HCT116 (cell line): ENCODE results near the gene ADCY1. TPM values are rescaled to one million over a fixed set of nuclear protein-coding genes. Genes with fewer than 3 reads are reported as not detected.

ENCODE experiments used
- ATAC-seq: fragments of 200-7000 bp; cut with Tn5 transposase; 2 replicates; pipeline ENCODE4 v1.9.1; 2020; ENCODE audit warnings: mild to moderate bottlenecking, moderate library complexity
- BruUV-seq: library from RNA; stranded (reverse); fragments of 400-500 nt; replicated peaks from 2 replicates; lab custom pipeline; 2021; lab: Mats Ljungman, UMichigan
- CTCF ChIA-PET: fragments of 300-600 bp; sonication (Branson Sonifier 250); formaldehyde crosslinking; loops from one replicate; lab custom pipeline; 2021; ENCODE audit warnings: antibody characterized with exemption; lab: Charles Lee
- POLR2A ChIA-PET: fragments of 300-600, 350-600 bp; sonication (Branson Sonifier 250); formaldehyde crosslinking; loops from one replicate; lab custom pipeline; 2021; ENCODE audit warnings: antibody characterized with exemption; lab: Charles Lee
- RAD21 ChIA-PET, 2 experiments: fragments of 300-600 bp; sonication (Branson Sonifier 250); formaldehyde crosslinking; loops; one replicate each; lab custom pipeline; 2023; ENCODE audit warnings: low total read pairs in 2 of 2; ENCODE audit not compliant: uncharacterized antibody in 2 of 2, unreplicated experiment in 2 of 2, low non-redundant PET in 1 of 2; lab: Charles Lee
- DNase-seq: peaks from one replicate; pipeline ENCODE4 v3.0.0-alpha.2; 2010; ENCODE audit warnings: low read depth, low spot score
- H2AFZ ChIP-seq: fragments of 200-600 bp; shearing (Covaris generic), sonication (generic); 2 replicates; pipeline ENCODE4 v1.6.1; 2017; ENCODE audit warnings: low read depth, mixed run types, mixed read lengths, antibody characterized with exemption, low read length; ENCODE audit not compliant: poor library complexity, severe bottlenecking
- H3K27ac ChIP-seq: 2 replicates; pipeline ENCODE4 v1.5.1; 2012; ENCODE audit warnings: low read depth, low read length
- H3K27me3 ChIP-seq: fragments of 200-600 bp; sonication (generic); 2 replicates; pipeline ENCODE4 v1.6.1; 2016; ENCODE audit warnings: mixed run types, low read length, mixed read lengths; ENCODE audit not compliant: insufficient read depth
- H3K36me3 ChIP-seq, 2 experiments: fragments of 200-500 bp in 1 of 2; fragments of 200-600 bp in 1 of 2; sonication (Bioruptor generic) in 1 of 2; sonication (generic) in 1 of 2; 2 replicates each; pipeline versions ENCODE4 v1.5.1 to v1.6.1; 2014 to 2016; ENCODE audit warnings: low read length in 2 of 2, inconsistent platforms in 1 of 2, mixed read lengths in 1 of 2, mixed run types in 1 of 2; ENCODE audit not compliant: insufficient read depth in 2 of 2, control insufficient read depth in 1 of 2
- H3K4me1 ChIP-seq, 2 experiments: fragments of 200-600 bp in 1 of 2; sonication (generic) in 1 of 2; 2 replicates each; pipeline versions ENCODE4 v1.5.1 to v1.6.1; 2012 to 2017; ENCODE audit warnings: low read length in 2 of 2, inconsistent platforms in 1 of 2, mild to moderate bottlenecking in 1 of 2, mixed read lengths in 1 of 2, mixed run types in 1 of 2, moderate library complexity in 1 of 2; ENCODE audit not compliant: insufficient read depth in 2 of 2, control insufficient read depth in 1 of 2
- H3K4me2 ChIP-seq: fragments of 200-600 bp; sonication (generic); 2 replicates; pipeline ENCODE4 v1.6.1; 2017; ENCODE audit warnings: mixed run types, low read length, mixed read lengths
- H3K4me3 ChIP-seq, 2 experiments: fragments of 200-600 bp in 1 of 2; sonication (generic) in 1 of 2; replicated peaks in 1 of 2; 2 replicates each; pipeline ENCODE4 v1.5.1; 2011 to 2016; ENCODE audit warnings: low read length in 2 of 2, control low read depth in 1 of 2, low read depth in 1 of 2, mild to moderate bottlenecking in 1 of 2, mixed read lengths in 1 of 2, mixed run types in 1 of 2
- H3K79me2 ChIP-seq: fragments of 200-600 bp; sonication (generic); 2 replicates; pipeline ENCODE4 v1.6.1; 2017; ENCODE audit warnings: mild to moderate bottlenecking, mixed run types, low read length, moderate library complexity, mixed read lengths; ENCODE audit not compliant: insufficient read depth
- H3K9ac ChIP-seq: fragments of 200-600 bp; sonication (generic); 2 replicates; pipeline ENCODE4 v1.6.1; 2016; ENCODE audit warnings: low read length, mixed read lengths
- H3K9me2 ChIP-seq: fragments of 200-600 bp; sonication (generic), shearing (Covaris generic); 2 replicates; pipeline ENCODE4 v1.6.1; 2017; ENCODE audit warnings: mixed run types, mild to moderate bottlenecking, moderate library complexity; ENCODE audit not compliant: insufficient read depth
- H3K9me3 ChIP-seq, 2 experiments: fragments of 200-500 bp in 1 of 2; fragments of 200-600 bp in 1 of 2; sonication (Bioruptor generic) in 1 of 2; sonication (generic) in 1 of 2; 2 replicates each; pipeline ENCODE4 v1.6.1; 2014 to 2017; ENCODE audit warnings: low read length in 2 of 2, mixed read lengths in 2 of 2, inconsistent platforms in 1 of 2, low read depth in 1 of 2, mild to moderate bottlenecking in 1 of 2, mixed run types in 1 of 2, moderate library complexity in 1 of 2; ENCODE audit not compliant: control insufficient read depth in 1 of 2, insufficient read depth in 1 of 2
- H4K20me1 ChIP-seq: fragments of 200-600 bp; sonication (generic), shearing (Covaris generic); 2 replicates; pipeline ENCODE4 v1.6.1; 2017; ENCODE audit warnings: mixed run types, mild to moderate bottlenecking, moderate library complexity; ENCODE audit not compliant: insufficient read depth
- CBX3 ChIP-seq: IDR thresholded peaks from 2 replicates; pipeline ENCODE4 v1.6.1; 2012; ENCODE audit warnings: low read depth
- EGR1 ChIP-seq: IDR thresholded peaks from 2 replicates; pipeline ENCODE4 v1.6.1; 2012; ENCODE audit warnings: low read depth
- ELF1 ChIP-seq: IDR thresholded peaks from 2 replicates; pipeline ENCODE4 v1.6.1; 2012; ENCODE audit warnings: low read depth, borderline replicate concordance
- EZH2 ChIP-seq: fragments of 200-600 bp; sonication (generic); IDR thresholded peaks from 2 replicates; pipeline ENCODE4 v1.6.1; 2017; ENCODE audit warnings: antibody characterized with exemption, mixed run types
- EZH2phosphoT487 ChIP-seq: fragments of 200-600 bp; IDR thresholded peaks from 2 replicates; pipeline ENCODE4 v1.6.1; 2018; ENCODE audit warnings: antibody characterized with exemption, borderline replicate concordance
- JUND ChIP-seq: IDR thresholded peaks from 2 replicates; pipeline ENCODE4 v1.6.1; 2012
- POLR2A ChIP-seq: IDR thresholded peaks from 2 replicates; pipeline ENCODE4 v1.7.0; 2011; ENCODE audit warnings: borderline replicate concordance; ENCODE audit not compliant: insufficient read depth, insufficient read length; ENCODE audit errors: extremely low read depth
- POLR2AphosphoS5 ChIP-seq: IDR thresholded peaks from 2 replicates; pipeline ENCODE4 v1.6.1; 2011; ENCODE audit warnings: mild to moderate bottlenecking, low read depth, low read length, moderate library complexity
- SRF ChIP-seq: IDR thresholded peaks from 2 replicates; pipeline ENCODE4 v1.6.1; 2012; ENCODE audit warnings: low read depth
- TCF7L2 ChIP-seq: IDR thresholded peaks from 2 replicates; pipeline ENCODE4 v1.7.0; 2011; ENCODE audit warnings: borderline replicate concordance, inconsistent platforms; ENCODE audit not compliant: insufficient read depth, insufficient read length; ENCODE audit errors: extremely low read depth
- YY1 ChIP-seq: IDR thresholded peaks from 2 replicates; pipeline ENCODE4 v1.6.1; 2011; ENCODE audit warnings: low read length, low read depth, moderate library complexity, mild to moderate bottlenecking; ENCODE audit not compliant: insufficient replicate concordance; ENCODE audit errors: extremely low read depth
- ZNF274 ChIP-seq: fragments of 200-500 bp; sonication (Bioruptor generic); IDR thresholded peaks from 2 replicates; pipeline ENCODE4 v1.6.1; 2014; ENCODE audit warnings: mild to moderate bottlenecking, low read depth, low read length, inconsistent platforms
- intact Hi-C: fragments of 100-400 bp; cut with micrococcal nuclease; formaldehyde crosslinking; loops from 2 replicates; pipeline ENCODE4 v1.10.0; 2022
- total RNA-seq: library from RNA; stranded (reverse); gene quantifications from one replicate; pipeline ENCODE4 v1.2.1, GENCODE V29; 2021; ENCODE audit not compliant: unreplicated experiment
- TF ChIP-seq, protein P1 (sequence below): IDR thresholded peaks from 2 replicates; pipeline ENCODE4 v1.6.1; 2012
- TF ChIP-seq, protein P2 (sequence below), 3 experiments: fragments of 200-600 bp in 1 of 3; sonication (generic) in 1 of 3; IDR thresholded peaks in 2 of 3; conservative IDR thresholded peaks in 1 of 3; 2 replicates each; pipeline ENCODE4 v1.5.1; 2012 to 2017; ENCODE audit warnings: low read depth in 2 of 3, low read length in 2 of 3, antibody characterized with exemption in 1 of 3, borderline replicate concordance in 1 of 3, control low read depth in 1 of 3, mild to moderate bottlenecking in 1 of 3, mixed read lengths in 1 of 3, mixed run types in 1 of 3, moderate library complexity in 1 of 3; ENCODE audit not compliant: insufficient read depth in 1 of 3
- TF ChIP-seq, protein P3 (sequence below): IDR thresholded peaks from 2 replicates; pipeline ENCODE4 v1.6.1; 2012; ENCODE audit warnings: low read depth
- TF ChIP-seq, protein P4 (sequence below): IDR thresholded peaks from 2 replicates; pipeline ENCODE4 v1.6.1; 2011; ENCODE audit warnings: mild to moderate bottlenecking, low read length, moderate library complexity; ENCODE audit not compliant: insufficient replicate concordance; ENCODE audit errors: extremely low read depth

The ADCY1 gene
- total RNA-seq, 1 experiment from 2014 or later, result 0.05 TPM

DNA sequence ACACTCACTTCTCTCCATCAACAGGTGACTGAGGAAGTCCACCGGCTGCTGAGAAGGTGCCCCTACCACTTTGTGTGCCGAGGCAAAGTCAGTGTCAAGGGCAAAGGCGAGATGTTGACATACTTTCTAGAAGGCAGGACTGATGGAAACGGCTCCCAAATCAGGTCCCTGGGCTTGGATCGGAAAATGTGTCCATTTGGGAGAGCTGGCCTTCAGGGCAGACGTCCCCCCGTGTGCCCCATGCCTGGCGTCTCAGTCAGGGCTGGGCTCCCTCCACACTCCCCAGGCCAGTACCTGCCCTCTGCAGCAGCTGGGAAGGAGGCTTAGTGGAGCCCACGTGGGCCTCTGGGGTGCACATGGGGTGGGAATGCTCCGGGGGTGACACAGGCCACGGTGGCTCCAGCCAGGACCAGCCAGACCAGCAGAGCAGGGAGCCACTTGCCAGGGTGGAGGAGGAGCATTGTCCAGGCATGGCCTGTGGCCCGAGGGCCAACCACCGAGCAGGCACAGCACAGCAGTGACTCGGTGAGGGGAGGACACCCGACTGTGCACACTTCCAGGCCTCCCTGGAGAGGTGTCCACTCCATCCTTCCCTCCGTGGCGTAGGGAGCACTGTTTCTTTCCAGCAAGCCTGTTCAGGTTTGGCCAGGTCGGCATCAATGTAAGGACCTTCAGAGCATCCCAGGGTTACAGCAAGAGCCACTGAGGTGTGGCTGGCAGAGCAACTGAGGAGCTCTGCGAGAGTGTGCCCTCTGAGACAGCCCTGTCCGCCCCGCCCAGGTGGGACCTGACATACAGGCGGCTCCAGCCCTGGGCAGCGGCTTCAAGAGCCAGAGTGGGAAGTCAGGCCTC is 139.7 kb downstream of the ADCY1 start (continued):
- TF ChIP-seq, protein P1, sequence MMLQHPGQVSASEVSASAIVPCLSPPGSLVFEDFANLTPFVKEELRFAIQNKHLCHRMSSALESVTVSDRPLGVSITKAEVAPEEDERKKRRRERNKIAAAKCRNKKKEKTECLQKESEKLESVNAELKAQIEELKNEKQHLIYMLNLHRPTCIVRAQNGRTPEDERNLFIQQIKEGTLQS, result no peak
- no peak for TF ChIP-seq TCF7L2
- no peak for TF ChIP-seq POLR2AphosphoS5
- TF ChIP-seq EGR1, result no peak
- TF ChIP-seq ZNF274, result no peak
- TF ChIP-seq CBX3, result no peak

DNA sequence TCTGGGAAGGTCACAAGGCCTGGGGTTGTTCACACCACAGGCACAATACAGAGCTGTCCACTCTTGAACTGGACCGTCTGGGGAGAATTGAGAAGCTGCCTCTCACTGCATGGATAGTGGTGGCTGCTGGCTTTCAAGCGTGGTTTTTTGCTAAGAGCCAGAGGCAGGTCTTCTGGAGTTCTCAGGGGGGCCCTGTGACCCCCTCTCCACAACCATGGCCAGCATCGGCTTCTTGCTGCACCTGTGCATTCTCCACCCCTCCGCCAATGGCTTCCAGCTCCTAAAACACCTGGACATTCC is 140.3 kb downstream of the ADCY1 start:
- no peak overlapping the region for H3K9ac ChIP-seq
- H3K9me2 ChIP-seq, result no peaks in the 10 kb centered on the region
- no peaks in the 10 kb centered on the region for H3K79me2 ChIP-seq
- RAD21 ChIA-PET, result no interaction called here
- H3K36me3 ChIP-seq, result no peaks in the 10 kb centered on the region
- no peaks in the 10 kb centered on the region; the same call in 1 of the 2 replicates for H3K27me3 ChIP-seq
- ATAC-seq (no peak), DNase-seq (no peak)
- no peak overlapping the region for H2AFZ ChIP-seq
- CTCF ChIA-PET, result no interaction called here
- H4K20me1 ChIP-seq, result no peaks in the 10 kb centered on the region
- no peaks in the 10 kb centered on the region for H3K9me3 ChIP-seq
- H3K4me3 ChIP-seq, result no peak overlapping the region
- no peak overlapping the region for H3K4me2 ChIP-seq
- BruUV-seq, result no TSS peak
- no peak overlapping the region for H3K27ac ChIP-seq
- no peaks in the 10 kb centered on the region for H3K4me1 ChIP-seq
- intact Hi-C loops, result no loop called here
- POLR2A ChIA-PET, result no interaction called here
- TF ChIP-seq EZH2, result no peak
- no peak for TF ChIP-seq CBX3
- TF ChIP-seq, protein P2, sequence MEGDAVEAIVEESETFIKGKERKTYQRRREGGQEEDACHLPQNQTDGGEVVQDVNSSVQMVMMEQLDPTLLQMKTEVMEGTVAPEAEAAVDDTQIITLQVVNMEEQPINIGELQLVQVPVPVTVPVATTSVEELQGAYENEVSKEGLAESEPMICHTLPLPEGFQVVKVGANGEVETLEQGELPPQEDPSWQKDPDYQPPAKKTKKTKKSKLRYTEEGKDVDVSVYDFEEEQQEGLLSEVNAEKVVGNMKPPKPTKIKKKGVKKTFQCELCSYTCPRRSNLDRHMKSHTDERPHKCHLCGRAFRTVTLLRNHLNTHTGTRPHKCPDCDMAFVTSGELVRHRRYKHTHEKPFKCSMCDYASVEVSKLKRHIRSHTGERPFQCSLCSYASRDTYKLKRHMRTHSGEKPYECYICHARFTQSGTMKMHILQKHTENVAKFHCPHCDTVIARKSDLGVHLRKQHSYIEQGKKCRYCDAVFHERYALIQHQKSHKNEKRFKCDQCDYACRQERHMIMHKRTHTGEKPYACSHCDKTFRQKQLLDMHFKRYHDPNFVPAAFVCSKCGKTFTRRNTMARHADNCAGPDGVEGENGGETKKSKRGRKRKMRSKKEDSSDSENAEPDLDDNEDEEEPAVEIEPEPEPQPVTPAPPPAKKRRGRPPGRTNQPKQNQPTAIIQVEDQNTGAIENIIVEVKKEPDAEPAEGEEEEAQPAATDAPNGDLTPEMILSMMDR (IDR thresholded peaks at IDR 0.05 in 2 of 3, conservative IDR thresholded peaks at IDR 0.05 in 1 of 3; ENCODE audit: borderline replicate concordance in 1 of 3, insufficient read depth in 1 of 3, low read depth in 2 of 3, low read length in 2 of 3), result no peak
- TF ChIP-seq, protein P1, result no peak
- TF ChIP-seq JUND, result no peak
- TF ChIP-seq, protein P3, sequence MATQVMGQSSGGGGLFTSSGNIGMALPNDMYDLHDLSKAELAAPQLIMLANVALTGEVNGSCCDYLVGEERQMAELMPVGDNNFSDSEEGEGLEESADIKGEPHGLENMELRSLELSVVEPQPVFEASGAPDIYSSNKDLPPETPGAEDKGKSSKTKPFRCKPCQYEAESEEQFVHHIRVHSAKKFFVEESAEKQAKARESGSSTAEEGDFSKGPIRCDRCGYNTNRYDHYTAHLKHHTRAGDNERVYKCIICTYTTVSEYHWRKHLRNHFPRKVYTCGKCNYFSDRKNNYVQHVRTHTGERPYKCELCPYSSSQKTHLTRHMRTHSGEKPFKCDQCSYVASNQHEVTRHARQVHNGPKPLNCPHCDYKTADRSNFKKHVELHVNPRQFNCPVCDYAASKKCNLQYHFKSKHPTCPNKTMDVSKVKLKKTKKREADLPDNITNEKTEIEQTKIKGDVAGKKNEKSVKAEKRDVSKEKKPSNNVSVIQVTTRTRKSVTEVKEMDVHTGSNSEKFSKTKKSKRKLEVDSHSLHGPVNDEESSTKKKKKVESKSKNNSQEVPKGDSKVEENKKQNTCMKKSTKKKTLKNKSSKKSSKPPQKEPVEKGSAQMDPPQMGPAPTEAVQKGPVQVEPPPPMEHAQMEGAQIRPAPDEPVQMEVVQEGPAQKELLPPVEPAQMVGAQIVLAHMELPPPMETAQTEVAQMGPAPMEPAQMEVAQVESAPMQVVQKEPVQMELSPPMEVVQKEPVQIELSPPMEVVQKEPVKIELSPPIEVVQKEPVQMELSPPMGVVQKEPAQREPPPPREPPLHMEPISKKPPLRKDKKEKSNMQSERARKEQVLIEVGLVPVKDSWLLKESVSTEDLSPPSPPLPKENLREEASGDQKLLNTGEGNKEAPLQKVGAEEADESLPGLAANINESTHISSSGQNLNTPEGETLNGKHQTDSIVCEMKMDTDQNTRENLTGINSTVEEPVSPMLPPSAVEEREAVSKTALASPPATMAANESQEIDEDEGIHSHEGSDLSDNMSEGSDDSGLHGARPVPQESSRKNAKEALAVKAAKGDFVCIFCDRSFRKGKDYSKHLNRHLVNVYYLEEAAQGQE, result no peak
- TF ChIP-seq, protein P4, sequence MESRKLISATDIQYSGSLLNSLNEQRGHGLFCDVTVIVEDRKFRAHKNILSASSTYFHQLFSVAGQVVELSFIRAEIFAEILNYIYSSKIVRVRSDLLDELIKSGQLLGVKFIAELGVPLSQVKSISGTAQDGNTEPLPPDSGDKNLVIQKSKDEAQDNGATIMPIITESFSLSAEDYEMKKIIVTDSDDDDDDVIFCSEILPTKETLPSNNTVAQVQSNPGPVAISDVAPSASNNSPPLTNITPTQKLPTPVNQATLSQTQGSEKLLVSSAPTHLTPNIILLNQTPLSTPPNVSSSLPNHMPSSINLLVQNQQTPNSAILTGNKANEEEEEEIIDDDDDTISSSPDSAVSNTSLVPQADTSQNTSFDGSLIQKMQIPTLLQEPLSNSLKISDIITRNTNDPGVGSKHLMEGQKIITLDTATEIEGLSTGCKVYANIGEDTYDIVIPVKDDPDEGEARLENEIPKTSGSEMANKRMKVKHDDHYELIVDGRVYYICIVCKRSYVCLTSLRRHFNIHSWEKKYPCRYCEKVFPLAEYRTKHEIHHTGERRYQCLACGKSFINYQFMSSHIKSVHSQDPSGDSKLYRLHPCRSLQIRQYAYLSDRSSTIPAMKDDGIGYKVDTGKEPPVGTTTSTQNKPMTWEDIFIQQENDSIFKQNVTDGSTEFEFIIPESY, result no peak
- TF ChIP-seq POLR2A, result no peak
- TF ChIP-seq SRF, result no peak
- no peak for TF ChIP-seq EZH2phosphoT487
- TF ChIP-seq YY1, result no peak
- no peak for TF ChIP-seq ELF1
